GM10248 (cell line): ENCODE results near the gene TRMO.

ENCODE experiments used
- CTCF ChIA-PET: fragments of 300-600 bp; sonication (Branson Sonifier 250); formaldehyde crosslinking; extraction: SDS; loops from one replicate; lab custom pipeline; 2021; ENCODE audit warnings: antibody characterized with exemption; lab: Yijun Ruan, JAX
- POLR2A ChIA-PET: fragments of 350-650 bp; sonication (Branson Sonifier 250); formaldehyde crosslinking; extraction: SDS; loops from one replicate; lab custom pipeline; 2020; ENCODE audit warnings: antibody characterized with exemption; lab: Yijun Ruan, JAX
- DNase-seq: peaks from one replicate; pipeline ENCODE4 v3.0.0; 2012; ENCODE audit errors: extremely low spot score
- TF ChIP-seq, protein P1 (sequence below): IDR thresholded peaks from 2 replicates; pipeline ENCODE4 v1.5.1; 2012; ENCODE audit warnings: mild to moderate bottlenecking, low read depth; ENCODE audit errors: extremely low read depth, missing control alignments, control extremely low read depth

The TRMO gene

DNA sequence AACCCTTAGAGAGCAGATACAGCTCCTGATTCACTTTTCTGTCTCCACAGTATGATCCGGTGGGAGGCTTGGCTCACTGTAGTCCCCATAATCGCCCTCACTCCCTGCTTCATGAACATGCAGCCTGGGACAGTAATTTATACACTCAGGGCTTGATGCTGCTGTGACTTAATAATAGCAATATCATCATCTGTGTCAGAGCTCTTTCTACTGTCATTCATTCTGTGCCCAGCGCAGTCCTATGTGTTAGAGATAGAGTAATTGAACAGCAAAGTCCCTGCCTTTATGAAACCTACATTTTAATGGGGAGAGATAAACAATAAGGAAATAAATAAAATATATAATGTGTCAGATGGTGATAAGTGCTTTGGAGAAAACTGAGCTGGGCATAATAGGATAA, 18.4 kb upstream of the TRMO start:
- ChIA-PET CTCF (interaction anchor here (0.9 to 2.0 kb wide), 2 partner anchors 10 to 11 kb away, joined by 3 to 5 read pairs; no protein-coding TSS in a partner anchor), POLR2A (no interaction called here)
- TF ChIP-seq, protein P1, sequence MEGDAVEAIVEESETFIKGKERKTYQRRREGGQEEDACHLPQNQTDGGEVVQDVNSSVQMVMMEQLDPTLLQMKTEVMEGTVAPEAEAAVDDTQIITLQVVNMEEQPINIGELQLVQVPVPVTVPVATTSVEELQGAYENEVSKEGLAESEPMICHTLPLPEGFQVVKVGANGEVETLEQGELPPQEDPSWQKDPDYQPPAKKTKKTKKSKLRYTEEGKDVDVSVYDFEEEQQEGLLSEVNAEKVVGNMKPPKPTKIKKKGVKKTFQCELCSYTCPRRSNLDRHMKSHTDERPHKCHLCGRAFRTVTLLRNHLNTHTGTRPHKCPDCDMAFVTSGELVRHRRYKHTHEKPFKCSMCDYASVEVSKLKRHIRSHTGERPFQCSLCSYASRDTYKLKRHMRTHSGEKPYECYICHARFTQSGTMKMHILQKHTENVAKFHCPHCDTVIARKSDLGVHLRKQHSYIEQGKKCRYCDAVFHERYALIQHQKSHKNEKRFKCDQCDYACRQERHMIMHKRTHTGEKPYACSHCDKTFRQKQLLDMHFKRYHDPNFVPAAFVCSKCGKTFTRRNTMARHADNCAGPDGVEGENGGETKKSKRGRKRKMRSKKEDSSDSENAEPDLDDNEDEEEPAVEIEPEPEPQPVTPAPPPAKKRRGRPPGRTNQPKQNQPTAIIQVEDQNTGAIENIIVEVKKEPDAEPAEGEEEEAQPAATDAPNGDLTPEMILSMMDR, result no peak
- DNase-seq, result no peak

DNA sequence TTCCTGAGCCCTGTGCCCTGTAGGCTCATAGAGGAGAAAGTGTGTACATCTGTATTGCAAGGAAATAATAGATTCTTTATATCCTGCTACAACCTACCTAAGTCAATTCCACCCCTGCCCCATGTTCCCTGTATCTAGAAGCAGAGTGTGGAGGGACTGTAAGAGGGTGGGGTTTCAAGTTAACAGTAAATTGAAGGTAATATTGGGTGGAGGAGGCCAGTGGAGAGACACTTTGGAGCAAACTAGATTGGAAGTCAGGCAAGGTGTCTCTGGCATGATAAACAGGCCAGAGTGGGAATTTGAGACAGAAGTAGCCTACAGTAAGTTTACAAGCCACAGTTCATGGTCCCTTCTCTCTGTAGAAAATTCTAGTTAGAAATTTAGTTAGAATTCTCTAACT, 17.9 kb upstream of the TRMO start:
- TF ChIP-seq, protein P1, result no peak
- DNase-seq, result no peak
- ChIA-PET CTCF (interaction anchor here (0.9 to 1.1 kb wide), 3 partner anchors 11 to 17 kb away, joined by 3 read pairs; partner anchors contain the start of gene TRMO), POLR2A (no interaction called here)

DNA sequence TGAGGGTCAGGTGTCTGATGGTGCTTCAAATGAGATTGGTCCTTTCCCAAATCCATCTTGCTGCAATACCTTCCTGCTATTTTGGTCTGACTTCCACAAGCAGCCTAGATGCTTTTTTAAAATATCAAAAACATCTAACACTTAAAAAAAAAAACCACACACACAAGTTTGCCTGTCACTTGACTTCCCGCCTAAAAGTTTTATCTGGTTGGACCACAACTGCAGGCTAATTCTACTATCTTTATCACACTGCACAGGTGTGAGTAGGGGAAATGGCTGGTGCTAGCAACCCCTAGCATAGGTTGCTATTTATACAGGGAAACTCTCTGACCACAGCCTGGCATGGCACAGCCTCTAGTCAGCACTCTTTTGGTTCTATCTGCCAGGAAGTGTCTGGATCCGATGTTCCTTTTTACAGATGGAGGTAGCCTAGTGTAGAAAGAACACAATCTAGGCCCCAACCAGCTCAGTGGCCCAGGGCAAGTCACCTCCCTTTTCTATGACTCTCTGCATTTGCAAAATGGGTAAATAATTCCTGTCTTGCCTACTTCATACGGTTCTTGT, 15.9 kb upstream of the TRMO start, which contains the start of gene HEMGN:
HEMGN (minus strand) TSS at position 92 of the 564 bp plus-strand sequence; CDS start at position 56, 36 bp downstream.
- no peak for DNase-seq
- ChIA-PET POLR2A (no interaction called here), CTCF (interaction anchor here (2.1 kb wide), 1 partner anchor 14 kb away, joined by 9 read pairs; no protein-coding TSS in a partner anchor)
- TF ChIP-seq, protein P1, result no peak

DNA sequence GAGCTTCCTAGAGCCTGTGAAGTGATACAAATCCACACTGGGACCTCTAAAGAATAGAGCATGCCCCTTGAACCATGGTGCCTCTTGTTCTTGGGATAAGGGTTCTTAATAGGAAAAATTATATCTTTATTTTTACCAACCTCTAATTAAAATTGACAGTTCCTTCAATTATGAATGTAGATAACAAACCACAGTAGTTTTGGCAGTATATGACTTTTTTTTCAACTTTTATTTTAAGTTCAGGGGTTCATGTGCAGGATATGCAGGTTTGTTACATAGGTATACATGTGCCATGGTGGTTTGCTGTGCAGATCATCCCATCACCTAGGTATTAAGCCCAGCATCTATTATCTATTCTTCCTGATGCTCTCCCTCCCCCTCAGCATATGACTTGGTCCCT, 14.7 kb upstream of the TRMO start:
- POLR2A ChIA-PET, result no interaction called here

DNA sequence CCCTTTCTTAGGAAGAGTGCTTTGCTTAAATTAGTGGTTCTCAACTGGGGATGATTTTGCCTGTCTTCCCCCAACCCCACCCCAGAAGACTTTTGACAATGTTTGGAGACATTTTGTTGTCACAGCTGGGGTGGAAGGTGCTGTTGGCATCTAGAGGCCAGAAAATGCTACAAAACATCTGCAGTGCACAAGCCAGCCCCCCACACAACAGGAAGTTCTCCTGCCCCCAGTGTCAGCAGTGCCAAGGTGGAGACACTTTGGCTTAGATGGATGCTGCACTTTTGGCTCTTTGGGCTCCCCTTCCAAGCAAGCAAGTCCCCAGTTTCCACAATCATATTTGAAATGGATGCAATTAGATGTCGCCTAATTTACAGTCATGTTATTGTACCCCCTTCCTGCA, 13.0 kb upstream of the TRMO start:
- DNase-seq, result no peak
- ChIA-PET POLR2A (no interaction called here), CTCF (interaction anchor here (1.5 to 3.1 kb wide), 4 partner anchors 9 to 123 kb away, joined by 3 to 29 read pairs (median 8); partner anchors contain the start of gene TRMO)
- TF ChIP-seq, protein P1, result no peak

More for the DNA sequence above, 14.7 kb upstream of the TRMO start:
- no peak for DNase-seq
- TF ChIP-seq, protein P1, result no peak
- CTCF ChIA-PET, result interaction anchor here (1.3 to 2.1 kb wide), 4 partner anchors 13 to 121 kb away, joined by 3 to 9 read pairs (median 4); no protein-coding TSS in a partner anchor

DNA sequence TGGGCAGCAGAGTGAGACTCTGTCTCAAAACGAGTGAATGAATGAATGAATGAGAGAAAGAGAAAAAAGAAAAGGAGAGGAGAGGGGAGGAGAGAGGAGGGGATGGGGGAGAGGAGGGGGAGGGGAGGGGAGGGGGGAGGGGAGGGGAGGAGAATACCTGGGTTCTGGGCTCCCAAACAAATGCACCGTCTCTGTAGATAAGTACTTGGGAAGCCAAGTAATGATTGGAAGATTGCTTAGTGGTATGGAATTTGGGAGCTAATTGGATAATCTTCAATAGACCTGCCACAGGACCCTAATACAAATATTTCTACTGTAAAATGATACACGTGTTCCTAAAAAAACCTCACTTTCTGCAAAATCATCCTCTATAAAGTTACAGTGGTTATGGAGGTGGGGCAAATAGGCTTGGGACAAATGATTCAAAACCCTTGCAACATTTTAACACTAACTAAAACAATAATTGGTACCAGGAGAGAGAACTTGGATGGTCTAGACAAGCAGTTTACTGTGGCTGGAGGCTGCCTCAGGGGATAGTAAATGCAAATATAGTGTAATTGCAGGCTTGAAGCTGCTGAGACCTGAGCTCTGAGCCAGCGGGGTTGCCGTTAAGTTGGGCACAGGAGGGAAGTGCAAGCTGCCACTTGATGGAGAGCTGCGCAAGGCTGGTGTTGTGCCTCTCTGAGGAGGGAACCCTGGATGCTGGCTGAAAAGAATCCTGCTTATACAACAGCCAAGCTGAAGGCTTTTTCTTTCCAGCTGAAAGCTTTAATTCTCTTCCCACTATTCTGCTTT, 12.2 kb upstream of the TRMO start:
- ChIA-PET POLR2A (no interaction called here), CTCF (interaction anchor here (2.3 to 3.1 kb wide), 2 partner anchors 9 to 11 kb away, joined by 9 to 29 read pairs; partner anchors contain the start of gene TRMO)
- no peak for DNase-seq
- TF ChIP-seq, protein P1, result no peak
